Measurements from ENCODE around the gene MYBPH.

GRCh38 chr1:203182387-203182953 lies 6.8 kb upstream of the MYBPH start:
- no peak for TF ChIP-seq POLR2A (IDR thresholded peaks at IDR 0.05)
- no peak for TF ChIP-seq CTCF (IDR thresholded peaks at IDR 0.05)
